ENCODE results near the gene OASL.

DNA sequence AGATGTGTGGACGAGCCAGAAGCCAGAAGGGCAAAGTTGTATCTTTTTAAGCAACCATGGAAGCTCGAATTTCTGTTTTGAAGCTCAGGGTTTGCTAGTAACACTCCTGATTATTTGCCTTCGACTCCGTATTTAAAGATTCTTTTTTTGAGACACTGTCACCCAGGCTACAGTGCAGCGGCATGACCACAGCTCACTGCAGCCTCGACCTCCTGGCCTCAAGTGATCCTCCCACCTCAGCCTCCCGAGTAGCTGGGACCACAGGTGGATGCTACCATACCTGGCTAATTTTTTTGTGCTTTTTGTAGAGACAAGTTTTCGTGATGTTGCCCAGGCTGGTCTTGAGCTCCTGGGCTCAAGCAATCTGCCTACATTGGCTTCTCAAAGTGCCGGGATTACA is 18.7 kb upstream of the OASL start:
- no peak for TF ChIP-seq POLR2A (IDR thresholded peaks at IDR 0.05)
- TF ChIP-seq, protein P1, sequence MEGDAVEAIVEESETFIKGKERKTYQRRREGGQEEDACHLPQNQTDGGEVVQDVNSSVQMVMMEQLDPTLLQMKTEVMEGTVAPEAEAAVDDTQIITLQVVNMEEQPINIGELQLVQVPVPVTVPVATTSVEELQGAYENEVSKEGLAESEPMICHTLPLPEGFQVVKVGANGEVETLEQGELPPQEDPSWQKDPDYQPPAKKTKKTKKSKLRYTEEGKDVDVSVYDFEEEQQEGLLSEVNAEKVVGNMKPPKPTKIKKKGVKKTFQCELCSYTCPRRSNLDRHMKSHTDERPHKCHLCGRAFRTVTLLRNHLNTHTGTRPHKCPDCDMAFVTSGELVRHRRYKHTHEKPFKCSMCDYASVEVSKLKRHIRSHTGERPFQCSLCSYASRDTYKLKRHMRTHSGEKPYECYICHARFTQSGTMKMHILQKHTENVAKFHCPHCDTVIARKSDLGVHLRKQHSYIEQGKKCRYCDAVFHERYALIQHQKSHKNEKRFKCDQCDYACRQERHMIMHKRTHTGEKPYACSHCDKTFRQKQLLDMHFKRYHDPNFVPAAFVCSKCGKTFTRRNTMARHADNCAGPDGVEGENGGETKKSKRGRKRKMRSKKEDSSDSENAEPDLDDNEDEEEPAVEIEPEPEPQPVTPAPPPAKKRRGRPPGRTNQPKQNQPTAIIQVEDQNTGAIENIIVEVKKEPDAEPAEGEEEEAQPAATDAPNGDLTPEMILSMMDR (IDR thresholded peaks at IDR 0.05), result no peak
